ENCODE results near the gene TMEM123.

Gene TMEM123

DNA sequence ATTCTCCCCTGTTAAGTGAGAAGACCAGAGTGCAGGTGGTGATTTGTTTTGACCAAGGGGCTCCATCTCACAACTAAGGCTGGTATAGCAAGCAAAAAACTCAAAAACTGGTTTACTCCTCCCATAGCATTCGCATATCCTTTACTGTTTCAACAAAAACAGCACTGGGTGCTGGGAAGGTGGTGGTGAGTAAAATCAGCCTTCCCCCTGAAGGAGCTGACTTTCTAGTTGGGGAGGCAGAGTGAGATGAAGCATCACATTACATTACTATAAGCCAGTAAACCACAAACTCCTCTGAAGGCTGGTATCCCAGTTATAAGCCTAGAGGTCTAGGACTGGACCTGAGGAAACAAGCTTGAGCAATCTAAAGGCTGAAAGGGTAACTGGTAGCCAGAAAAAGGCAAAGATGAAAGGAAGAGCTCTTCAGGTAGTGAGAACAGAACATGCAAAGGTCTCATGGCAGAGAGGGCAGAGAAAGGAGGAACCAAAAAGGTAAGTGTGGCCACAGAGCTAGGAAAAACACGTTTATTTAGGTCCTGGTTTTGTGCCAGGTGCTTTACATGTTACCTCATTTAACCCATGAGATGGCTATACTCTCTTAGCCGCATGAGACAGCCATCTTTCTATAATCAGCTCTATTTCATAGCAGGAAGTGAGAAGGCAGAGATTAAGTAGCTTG is 22.3 kb downstream of the TMEM123 start:
- DNase-seq (ENCODE audit: low read depth), result no peak
- no peak overlapping the region for H3K4me3 ChIP-seq (replicated peaks; ENCODE audit: low read depth, low read length)
- TF ChIP-seq, protein P1, sequence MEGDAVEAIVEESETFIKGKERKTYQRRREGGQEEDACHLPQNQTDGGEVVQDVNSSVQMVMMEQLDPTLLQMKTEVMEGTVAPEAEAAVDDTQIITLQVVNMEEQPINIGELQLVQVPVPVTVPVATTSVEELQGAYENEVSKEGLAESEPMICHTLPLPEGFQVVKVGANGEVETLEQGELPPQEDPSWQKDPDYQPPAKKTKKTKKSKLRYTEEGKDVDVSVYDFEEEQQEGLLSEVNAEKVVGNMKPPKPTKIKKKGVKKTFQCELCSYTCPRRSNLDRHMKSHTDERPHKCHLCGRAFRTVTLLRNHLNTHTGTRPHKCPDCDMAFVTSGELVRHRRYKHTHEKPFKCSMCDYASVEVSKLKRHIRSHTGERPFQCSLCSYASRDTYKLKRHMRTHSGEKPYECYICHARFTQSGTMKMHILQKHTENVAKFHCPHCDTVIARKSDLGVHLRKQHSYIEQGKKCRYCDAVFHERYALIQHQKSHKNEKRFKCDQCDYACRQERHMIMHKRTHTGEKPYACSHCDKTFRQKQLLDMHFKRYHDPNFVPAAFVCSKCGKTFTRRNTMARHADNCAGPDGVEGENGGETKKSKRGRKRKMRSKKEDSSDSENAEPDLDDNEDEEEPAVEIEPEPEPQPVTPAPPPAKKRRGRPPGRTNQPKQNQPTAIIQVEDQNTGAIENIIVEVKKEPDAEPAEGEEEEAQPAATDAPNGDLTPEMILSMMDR (IDR thresholded peaks at IDR 0.05; ENCODE audit: low read length, missing control alignments), result no peak

DNA sequence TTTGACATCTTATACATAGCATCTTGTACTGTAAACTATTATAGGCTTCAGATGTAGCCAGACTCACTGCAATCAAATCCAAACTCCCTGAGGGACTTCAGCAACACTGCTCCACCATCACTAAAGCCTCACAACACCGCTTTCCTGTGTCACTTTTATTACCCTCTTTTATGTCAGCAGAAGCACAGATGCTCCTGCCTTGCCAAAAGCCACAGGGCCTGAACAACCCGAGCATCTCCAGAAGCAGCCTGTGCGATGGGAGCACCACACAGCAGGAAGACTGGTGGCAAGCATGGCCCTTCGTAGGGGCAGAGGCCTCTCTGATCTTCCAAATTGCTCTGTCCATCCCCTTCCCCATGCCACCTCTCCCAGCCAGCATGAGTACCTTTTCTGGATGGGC is 22.9 kb downstream of the TMEM123 start:
- TF ChIP-seq, protein P1 (IDR thresholded peaks at IDR 0.05; ENCODE audit: low read length, missing control alignments), result no peak
- no peak overlapping the region for H3K4me3 ChIP-seq (replicated peaks; ENCODE audit: low read depth, low read length)
- DNase-seq (ENCODE audit: low read depth), result no peak

DNA sequence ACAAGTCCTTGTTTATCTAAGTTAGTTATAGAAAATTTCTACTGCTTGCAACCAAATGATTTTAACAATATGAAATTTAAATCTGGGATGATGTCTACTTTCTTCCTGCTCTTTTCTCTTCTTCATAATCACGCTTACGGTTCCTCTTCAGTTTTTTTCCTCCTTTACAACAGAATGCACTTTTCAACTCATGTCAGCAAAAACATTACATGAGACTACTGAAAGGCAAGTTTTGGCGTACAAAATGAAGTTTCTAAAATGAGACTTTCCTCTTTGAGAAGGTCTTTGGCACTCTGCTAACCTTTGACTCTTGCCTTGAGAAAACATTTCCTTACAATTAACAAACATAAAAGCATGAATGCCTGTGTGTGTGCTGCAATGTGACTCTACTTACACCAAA is 23.3 kb downstream of the TMEM123 start:
- no peak overlapping the region for H3K4me3 ChIP-seq (replicated peaks; ENCODE audit: low read depth, low read length)
- no peak for DNase-seq (ENCODE audit: low read depth)
- TF ChIP-seq, protein P1 (IDR thresholded peaks at IDR 0.05; ENCODE audit: low read length, missing control alignments), result no peak

DNA sequence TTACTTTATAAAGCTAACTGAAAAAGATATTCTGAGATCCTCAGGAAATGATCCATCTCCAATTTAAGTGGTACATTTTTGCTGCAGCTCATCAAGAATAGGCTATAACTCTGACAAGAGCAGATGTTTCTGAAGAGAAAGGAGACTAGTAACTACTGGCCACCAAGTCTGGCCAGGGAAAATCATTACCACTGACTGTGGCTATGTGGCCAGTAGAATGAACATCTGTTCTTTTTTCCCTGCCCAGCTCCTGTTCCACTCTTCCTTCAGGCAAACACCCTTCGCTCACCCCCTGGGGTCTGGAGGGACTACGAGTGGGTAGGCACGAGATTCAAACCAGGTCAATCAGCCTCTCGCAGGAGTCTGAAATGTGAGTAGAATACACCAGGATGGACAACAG is 23.9 kb downstream of the TMEM123 start:
- DNase-seq (ENCODE audit: low read depth), result no peak
- no peak overlapping the region for H3K4me3 ChIP-seq (replicated peaks; ENCODE audit: low read depth, low read length)
- TF ChIP-seq, protein P1 (IDR thresholded peaks at IDR 0.05; ENCODE audit: low read length, missing control alignments), result no peak

DNA sequence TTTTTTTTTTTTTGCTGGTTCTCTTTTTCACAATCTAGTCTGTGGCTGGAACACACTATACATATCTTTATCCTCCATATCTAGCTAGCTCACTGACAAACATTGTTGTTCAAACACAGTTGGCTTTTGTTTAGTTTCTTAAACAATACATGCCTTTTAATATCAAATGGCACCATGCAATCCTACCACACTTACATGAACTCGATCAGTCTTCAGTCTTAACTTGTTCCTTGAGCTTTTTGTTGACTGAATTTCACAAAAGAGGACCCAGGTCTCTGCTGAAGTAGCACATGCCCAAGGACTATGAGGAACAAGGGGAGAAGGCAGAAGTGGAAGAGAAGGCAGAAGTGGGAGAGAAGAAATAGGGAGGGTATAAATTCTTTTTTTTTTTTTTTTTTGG is 25.5 kb downstream of the TMEM123 start:
- no peak for DNase-seq (ENCODE audit: low read depth)

DNA sequence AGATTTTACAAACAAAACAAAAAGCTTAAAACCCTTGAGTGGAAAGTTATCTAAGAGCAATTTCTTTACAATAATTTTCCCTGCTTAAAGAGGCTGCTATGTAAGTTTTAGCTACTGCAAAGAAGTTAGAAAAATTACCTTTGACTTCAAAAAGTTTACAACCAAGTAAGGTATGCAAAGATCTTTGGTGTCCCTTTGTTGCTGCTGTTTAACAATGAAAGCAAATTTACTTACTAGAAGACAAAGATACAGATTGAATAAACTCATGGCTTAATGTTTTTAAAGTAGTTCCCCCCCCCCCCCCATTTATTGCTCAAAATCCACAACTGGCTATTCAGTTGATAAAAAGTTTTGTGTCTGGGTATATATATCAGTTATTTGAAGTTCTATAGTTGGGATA is 26.0 kb downstream of the TMEM123 start:
- TF ChIP-seq, protein P1 (IDR thresholded peaks at IDR 0.05; ENCODE audit: low read length, missing control alignments), result no peak
- no peak for DNase-seq (ENCODE audit: low read depth)
- H3K4me3 ChIP-seq (replicated peaks; ENCODE audit: low read depth, low read length), result no peak overlapping the region

More for the DNA sequence above, 25.5 kb downstream of the TMEM123 start:
- TF ChIP-seq, protein P1 (IDR thresholded peaks at IDR 0.05; ENCODE audit: low read length, missing control alignments), result no peak
- H3K4me3 ChIP-seq (replicated peaks; ENCODE audit: low read depth, low read length), result no peak overlapping the region

DNA sequence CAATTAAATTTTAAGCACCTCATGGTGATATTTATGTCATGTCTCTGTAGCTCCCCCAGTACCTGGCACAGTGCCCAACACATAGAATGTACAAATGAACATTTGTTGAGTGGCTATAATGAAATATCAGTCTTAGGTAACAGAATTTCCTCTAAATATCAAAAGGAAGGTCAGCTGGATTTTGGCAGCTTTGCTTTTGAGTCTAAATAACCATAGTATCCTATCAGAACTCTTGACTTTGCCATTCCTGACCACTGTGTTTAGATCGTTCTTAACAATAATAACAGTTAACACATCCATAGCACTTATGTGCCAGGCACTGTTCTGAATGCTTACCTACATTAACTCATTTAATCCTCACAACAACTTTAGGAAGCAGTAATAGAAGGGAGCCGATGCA is 26.6 kb downstream of the TMEM123 start:
- TF ChIP-seq, protein P1 (IDR thresholded peaks at IDR 0.05; ENCODE audit: low read length, missing control alignments), result no peak
- H3K4me3 ChIP-seq (replicated peaks; ENCODE audit: low read depth, low read length), result no peak overlapping the region
- no peak for DNase-seq (ENCODE audit: low read depth)

Data from fibroblast of pulmonary artery (primary cell).